ENCODE results near the gene IGDCC3. TPM values are rescaled to one million over a fixed set of nuclear protein-coding genes. Genes with fewer than 3 reads are reported as not detected.

IGDCC3 gene
- polyA plus RNA-seq, 2 of the 4 experiments (the other 2 are of a cell fraction): 0.04 to 0.12 TPM

- TF ChIP-seq RNF2 (IDR thresholded peaks at IDR 0.05; ENCODE audit: borderline replicate concordance, low read depth) (no peak), ZNF302 (CRISPR knock-in tag; IDR thresholded peaks at IDR 0.05) (no peak), E2F6 (IDR thresholded peaks at IDR 0.05; ENCODE audit: borderline replicate concordance, low read depth) (no peak), JUNB (IDR thresholded peaks at IDR 0.05) (peak; percentile 9; the same call in 1 of the 2 replicates), FOSB (CRISPR knock-in tag; IDR thresholded peaks at IDR 0.05) (peak; percentile 99), KDM5A (IDR thresholded peaks at IDR 0.05) (no peak), REST (IDR thresholded peaks at IDR 0.05) (no peak), HOXB5 (CRISPR knock-in tag; IDR thresholded peaks at IDR 0.05) (0 out of 2 replicates have a peak, but pooled peaks have one; percentile 74), HEYL (CRISPR knock-in tag; IDR thresholded peaks at IDR 0.05) (no peak), JUN (IDR thresholded peaks at IDR 0.05) (no peak), POLR2AphosphoS2 (conservative IDR thresholded peaks at IDR 0.05; ENCODE audit: low read length) (no peak), CHD2 (IDR thresholded peaks at IDR 0.05; ENCODE audit: low read length, partially characterized antibody) (no peak), CBX2 (IDR thresholded peaks at IDR 0.05; ENCODE audit: borderline replicate concordance, low read depth) (no peak), FOSL2 (IDR thresholded peaks at IDR 0.05) (no peak), FOSL2 (CRISPR knock-in tag; IDR thresholded peaks at IDR 0.05) (no peak), CEBPB (IDR thresholded peaks at IDR 0.05) (no peak), SMC3 (IDR thresholded peaks at IDR 0.05) (no peak), FOXS1 (CRISPR knock-in tag; IDR thresholded peaks at IDR 0.05) (no peak), HOXB13 (CRISPR knock-in tag; IDR thresholded peaks at IDR 0.05; ENCODE audit: low read depth) (no peak), RCOR1 (IDR thresholded peaks at IDR 0.05; ENCODE audit: low read depth, low read length) (no peak), PHF8 (IDR thresholded peaks at IDR 0.05; ENCODE audit: borderline replicate concordance, low read depth) (no peak)
- TF ChIP-seq, protein P1, sequence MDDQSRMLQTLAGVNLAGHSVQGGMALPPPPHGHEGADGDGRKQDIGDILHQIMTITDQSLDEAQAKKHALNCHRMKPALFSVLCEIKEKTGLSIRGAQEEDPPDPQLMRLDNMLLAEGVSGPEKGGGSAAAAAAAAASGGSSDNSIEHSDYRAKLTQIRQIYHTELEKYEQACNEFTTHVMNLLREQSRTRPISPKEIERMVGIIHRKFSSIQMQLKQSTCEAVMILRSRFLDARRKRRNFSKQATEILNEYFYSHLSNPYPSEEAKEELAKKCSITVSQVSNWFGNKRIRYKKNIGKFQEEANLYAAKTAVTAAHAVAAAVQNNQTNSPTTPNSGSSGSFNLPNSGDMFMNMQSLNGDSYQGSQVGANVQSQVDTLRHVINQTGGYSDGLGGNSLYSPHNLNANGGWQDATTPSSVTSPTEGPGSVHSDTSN (IDR thresholded peaks at IDR 0.05): no peak
- TF ChIP-seq, protein P2, sequence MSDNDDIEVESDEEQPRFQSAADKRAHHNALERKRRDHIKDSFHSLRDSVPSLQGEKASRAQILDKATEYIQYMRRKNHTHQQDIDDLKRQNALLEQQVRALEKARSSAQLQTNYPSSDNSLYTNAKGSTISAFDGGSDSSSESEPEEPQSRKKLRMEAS (IDR thresholded peaks at IDR 0.05): no peak
These were observed 72.5 kb downstream of the IGDCC3 start (continued) for GRCh38 chr15:65305150-65305758.

All from A549 (cell line).